Occipital lobe (tissue), 2 donors: ENCODE data around the gene FBXO47. TPM values are rescaled to one million over a fixed set of nuclear protein-coding genes. Genes with fewer than 3 reads are reported as not detected.

ENCODE experiments used
- small RNA-seq: library from RNA; depleted of rRNA; stranded (forward); fragments of <200 nt; gene quantifications from one replicate; pipeline ENCODE3, GENCODE V24; 2014
- total RNA-seq: library from RNA; depleted of rRNA; stranded (reverse); fragments of >200 nt; gene quantifications from one replicate; pipeline ENCODE4 v1.2.3, GENCODE V29; 2014

Gene FBXO47
- total RNA-seq, 1 donor from 2014 or later, result not detected

Small RNAs within 50 kb of the gene (small RNA-seq; reads per million reads assigned to genes)
- gene MIR6779, result not detected

Other genes starting within 250 kb of the FBXO47 start
- gene CISD3, start 237.1 kb downstream of the FBXO47 start, total RNA-seq, result 2.3 TPM
- gene PCGF2, start 219.1 kb downstream of the FBXO47 start, total RNA-seq, result 4.8 TPM
- gene PSMB3, start 214.7 kb downstream of the FBXO47 start, total RNA-seq, result 138 TPM
- 166 TPM for gene PIP4K2B, start 167.8 kb downstream of the FBXO47 start, total RNA-seq
- 7.8 TPM for gene CWC25, start 142.1 kb downstream of the FBXO47 start, total RNA-seq
- gene RPL23, start 113.7 kb downstream of the FBXO47 start, total RNA-seq, result 1,678 TPM
- gene LASP1, start 97.3 kb downstream of the FBXO47 start, total RNA-seq, result 49.4 TPM
- gene PLXDC1, start 184.2 kb upstream of the FBXO47 start, total RNA-seq, result 9.4 TPM
- gene ARL5C, start 198.8 kb upstream of the FBXO47 start, total RNA-seq, result not detected
- gene CACNB1, start 230.3 kb upstream of the FBXO47 start, total RNA-seq, result 20.6 TPM
- gene RPL19, start 232.9 kb upstream of the FBXO47 start, total RNA-seq, result 958 TPM